Measurements from ENCODE around the gene USP47. TPM values are rescaled to one million over a fixed set of nuclear protein-coding genes. Genes with fewer than 3 reads are reported as not detected.
A peak's percentile ranks its signal among the peaks of the same experiment; 100 is the strongest.

USP47 gene
- polyA plus RNA-seq, 1 donor from 2014 or later: 34.5 TPM

DNA sequence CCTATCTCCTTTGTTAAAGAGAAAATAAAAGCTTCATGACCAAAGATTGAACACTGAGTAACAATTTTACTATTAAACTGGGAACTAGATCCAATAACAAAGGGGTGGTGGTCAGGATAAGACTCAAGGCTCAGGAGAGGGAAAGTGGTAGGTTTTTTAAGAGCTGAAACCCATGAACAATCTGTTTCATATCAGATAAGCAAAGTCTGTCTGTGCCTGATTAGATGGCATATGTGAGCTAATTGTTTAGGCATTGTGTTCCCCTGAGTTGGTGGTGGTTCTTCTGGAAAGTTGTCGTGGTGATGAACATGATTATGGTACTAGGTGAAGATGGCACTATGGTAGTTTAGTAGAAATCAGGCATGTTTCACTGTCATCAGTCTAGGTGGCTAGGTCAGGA, 24.4 kb downstream of the USP47 start:
- H3K4me1 Mint-ChIP-seq: peaks cover 40 to 60% (median 51%) of the 10 kb centered on the region in 3 donors
- peaks cover 0 to 2% (median 0%) of the 10 kb centered on the region in 3 donors for H3K9me3 Mint-ChIP-seq
- H3K4me3 Mint-ChIP-seq: peak overlapping the region in 1 of 4 donors; percentile 19
- no peaks in the 10 kb centered on the region for H3K27me3 Mint-ChIP-seq
- H3K27ac Mint-ChIP-seq: no peak overlapping the region
- peaks cover 2% of the 10 kb centered on the region for H3K36me3 Mint-ChIP-seq

DNA sequence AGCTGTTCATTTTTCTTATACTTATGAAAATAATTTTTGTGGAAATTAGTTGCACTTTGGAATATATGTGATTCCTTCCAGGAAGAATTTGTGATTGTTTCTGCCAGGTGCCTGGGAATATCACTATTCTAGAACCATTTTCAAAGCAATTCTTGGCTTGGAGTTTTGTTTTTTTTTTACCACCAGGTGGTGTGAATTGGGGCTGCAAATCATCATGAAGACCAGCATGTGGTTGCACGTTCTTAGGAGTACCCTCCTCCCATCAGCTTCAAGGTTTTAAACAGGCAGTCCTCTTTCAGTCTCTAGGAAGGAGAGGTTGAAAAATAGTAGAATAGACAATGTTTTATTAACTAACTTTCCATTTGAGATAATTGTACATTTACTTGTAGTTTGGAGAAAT, 25.9 kb downstream of the USP47 start:
- Mint-ChIP-seq H3K27me3 (no peaks in the 10 kb centered on the region), H3K36me3 (peaks cover 2% of the 10 kb centered on the region), H3K9me3 (peaks cover 0 to 2% (median 0%) of the 10 kb centered on the region in 3 donors), H3K27ac (no peak overlapping the region), H3K4me1 (peaks cover 50 to 64% (median 62%) of the 10 kb centered on the region in 3 donors), H3K4me3 (peak overlapping the region in 1 of 4 donors; percentile 20)

DNA sequence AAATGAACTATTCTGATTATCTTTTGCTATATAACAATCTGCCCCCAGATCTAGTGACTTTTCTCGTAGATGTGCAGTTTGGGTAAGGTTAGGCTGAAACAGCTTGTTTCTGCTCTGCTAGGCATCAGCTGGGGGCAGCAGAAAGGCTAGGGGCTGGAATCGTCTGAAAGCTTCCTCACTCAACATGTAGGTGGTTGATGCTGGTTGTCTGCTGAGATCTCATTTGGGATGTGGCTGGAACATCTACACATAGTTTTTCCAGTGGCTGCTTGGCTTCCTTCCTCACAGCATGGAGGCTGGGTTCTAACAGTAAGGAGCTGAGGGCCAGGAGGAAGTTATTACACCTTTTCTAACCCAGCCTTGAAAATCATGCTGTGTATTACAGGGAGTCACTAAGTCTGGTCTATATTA, 30.2 kb downstream of the USP47 start:
- Mint-ChIP-seq H3K4me1 (peaks cover 39 to 51% (median 41%) of the 10 kb centered on the region in 3 donors), H3K36me3 (peaks cover 2% of the 10 kb centered on the region), H3K27ac (peak overlapping the region in 1 of 3 donors; percentile 63)

DNA sequence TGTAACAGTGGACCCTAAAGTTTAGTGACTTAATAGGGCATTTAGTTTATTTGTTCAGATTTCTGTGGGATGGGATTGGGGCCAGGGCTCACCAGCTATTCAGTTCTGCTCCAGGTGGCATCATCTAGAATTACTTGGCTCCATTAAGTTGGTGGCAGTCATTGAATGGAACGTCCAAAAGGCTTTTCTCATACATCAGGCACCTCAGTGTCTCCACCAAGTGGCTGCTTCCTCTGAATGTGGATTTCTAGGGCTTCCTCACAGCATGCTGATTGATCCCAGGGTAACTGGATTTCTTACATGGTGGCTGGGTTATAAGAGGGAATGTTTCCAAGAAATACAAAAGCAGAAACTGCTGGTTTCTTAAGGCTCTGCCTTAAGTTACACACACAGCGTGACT, 34.7 kb downstream of the USP47 start:
- Mint-ChIP-seq H3K9me3 (no peaks in the 10 kb centered on the region), H3K27ac (no peak overlapping the region), H3K4me3 (no peak overlapping the region), H3K27me3 (no peaks in the 10 kb centered on the region), H3K36me3 (peaks cover 3% of the 10 kb centered on the region), H3K4me1 (peaks cover 12 to 31% (median 27%) of the 10 kb centered on the region in 3 donors)

More for the DNA sequence above, 30.2 kb downstream of the USP47 start:
- Mint-ChIP-seq H3K9me3 (no peaks in the 10 kb centered on the region), H3K4me3 (peak overlapping the region in 1 of 4 donors; percentile 58), H3K27me3 (no peaks in the 10 kb centered on the region)

GRCh38 chr11:11880179-11880578, 38.4 kb downstream of the USP47 start:
- Mint-ChIP-seq H3K4me1 (peaks cover 17 to 40% (median 35%) of the 10 kb centered on the region in 3 donors), H3K4me3 (no peak overlapping the region), H3K27me3 (no peaks in the 10 kb centered on the region), H3K27ac (no peak overlapping the region), H3K9me3 (no peaks in the 10 kb centered on the region), H3K36me3 (peaks cover 5% of the 10 kb centered on the region)

- Mint-ChIP-seq H3K27me3 (no peaks in the 10 kb centered on the region), H3K4me1 (peaks cover 15 to 33% (median 31%) of the 10 kb centered on the region in 3 donors), H3K27ac (no peak overlapping the region), H3K4me3 (no peak overlapping the region), H3K9me3 (no peaks in the 10 kb centered on the region), H3K36me3 (peaks cover 15% of the 10 kb centered on the region)
Measured at GRCh38 chr11:11882539-11882938, 40.8 kb downstream of the USP47 start.

DNA sequence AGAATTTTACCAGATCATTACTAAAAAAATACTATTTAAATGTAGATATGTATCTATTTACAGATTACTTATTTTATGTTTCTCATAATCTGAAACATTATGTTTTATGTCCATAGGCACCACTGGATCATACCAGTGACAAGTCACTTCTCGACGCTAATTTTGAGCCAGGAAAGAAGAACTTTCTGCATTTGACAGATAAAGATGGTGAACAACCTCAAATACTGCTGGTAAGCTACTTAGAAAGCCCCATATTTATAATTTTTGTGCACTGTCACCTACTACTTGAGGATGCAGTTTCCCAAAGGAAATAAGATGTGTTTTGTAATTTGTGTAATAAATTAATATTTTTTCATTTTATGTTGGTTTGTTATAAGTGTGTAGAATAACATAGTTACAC, 42.6 kb downstream of the USP47 start:
- H3K36me3 Mint-ChIP-seq: peaks cover 23% of the 10 kb centered on the region
- no peak overlapping the region for H3K4me3 Mint-ChIP-seq
- peaks cover 15 to 33% (median 22%) of the 10 kb centered on the region in 3 donors for H3K4me1 Mint-ChIP-seq
- no peaks in the 10 kb centered on the region for H3K27me3 Mint-ChIP-seq
- no peak overlapping the region for H3K27ac Mint-ChIP-seq
- H3K9me3 Mint-ChIP-seq: no peaks in the 10 kb centered on the region

GRCh38 chr11:11884774-11885481, 43.2 kb downstream of the USP47 start:
- Mint-ChIP-seq H3K27ac (peak overlapping the region in 2 of 3 donors; percentile 6 to 71), H3K36me3 (peaks cover 23% of the 10 kb centered on the region), H3K4me3 (peak overlapping the region in 2 of 4 donors; percentile 10 to 15), H3K27me3 (no peaks in the 10 kb centered on the region), H3K9me3 (no peaks in the 10 kb centered on the region), H3K4me1 (peaks cover 15 to 33% (median 20%) of the 10 kb centered on the region in 3 donors)

- Mint-ChIP-seq H3K27ac (no peak overlapping the region), H3K36me3 (peaks cover 4% of the 10 kb centered on the region), H3K4me1 (no peaks in the 10 kb centered on the region), H3K9me3 (peaks cover 0 to under 1% (median 0%) of the 10 kb centered on the region in 3 donors), H3K27me3 (no peaks in the 10 kb centered on the region), H3K4me3 (no peak overlapping the region)
Measured at GRCh38 chr11:11894486-11894885, 52.7 kb downstream of the USP47 start.

DNA sequence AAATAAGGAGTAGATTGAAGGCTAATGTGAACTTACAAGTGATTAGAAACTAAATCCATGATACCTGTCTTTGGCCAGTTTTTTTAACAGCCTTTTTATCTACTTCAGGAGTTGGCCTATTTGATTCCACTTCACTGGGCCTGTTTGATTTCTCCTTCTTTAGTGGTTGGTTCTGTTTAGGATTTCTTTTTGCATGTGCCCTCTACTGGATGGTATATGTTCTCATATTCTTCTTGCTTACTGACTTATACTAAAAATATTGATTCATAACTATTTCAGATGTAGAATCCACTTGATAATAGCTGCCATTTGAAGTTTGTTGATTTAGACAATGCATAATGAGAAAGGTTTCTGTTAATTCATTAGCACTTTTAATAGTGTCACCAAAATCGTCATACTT, 53.9 kb downstream of the USP47 start:
- no peak overlapping the region for H3K4me3 Mint-ChIP-seq
- no peak overlapping the region for H3K27ac Mint-ChIP-seq
- peaks cover 0 to 2% (median 0%) of the 10 kb centered on the region in 3 donors for H3K9me3 Mint-ChIP-seq
- H3K4me1 Mint-ChIP-seq: no peaks in the 10 kb centered on the region
- no peaks in the 10 kb centered on the region for H3K27me3 Mint-ChIP-seq
- peaks cover 3% of the 10 kb centered on the region for H3K36me3 Mint-ChIP-seq

DNA sequence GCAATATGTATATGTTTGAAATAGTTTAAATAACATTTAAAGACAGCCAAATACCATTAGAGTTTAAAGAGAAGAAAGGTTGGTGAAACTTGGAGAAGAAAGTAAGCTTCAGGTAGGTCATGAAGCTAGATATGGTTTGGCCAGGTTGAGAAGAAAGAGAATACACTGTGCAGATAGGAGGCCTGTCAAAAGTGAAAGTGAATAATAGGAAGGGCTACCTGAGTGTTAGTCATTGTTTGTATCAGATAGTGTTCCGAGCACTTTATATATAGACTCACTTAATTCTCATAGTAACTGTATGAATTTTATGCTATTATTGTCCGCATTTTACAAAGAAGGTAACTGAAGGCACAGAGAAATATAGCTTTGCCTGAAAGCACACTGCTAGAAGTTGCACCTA, 56.9 kb downstream of the USP47 start:
- H3K27ac Mint-ChIP-seq: no peak overlapping the region
- H3K4me1 Mint-ChIP-seq: no peaks in the 10 kb centered on the region
- H3K36me3 Mint-ChIP-seq: peaks cover 6% of the 10 kb centered on the region
- H3K9me3 Mint-ChIP-seq: peaks cover 0 to 2% (median 0%) of the 10 kb centered on the region in 3 donors
- no peaks in the 10 kb centered on the region for H3K27me3 Mint-ChIP-seq
- H3K4me3 Mint-ChIP-seq: no peak overlapping the region

DNA sequence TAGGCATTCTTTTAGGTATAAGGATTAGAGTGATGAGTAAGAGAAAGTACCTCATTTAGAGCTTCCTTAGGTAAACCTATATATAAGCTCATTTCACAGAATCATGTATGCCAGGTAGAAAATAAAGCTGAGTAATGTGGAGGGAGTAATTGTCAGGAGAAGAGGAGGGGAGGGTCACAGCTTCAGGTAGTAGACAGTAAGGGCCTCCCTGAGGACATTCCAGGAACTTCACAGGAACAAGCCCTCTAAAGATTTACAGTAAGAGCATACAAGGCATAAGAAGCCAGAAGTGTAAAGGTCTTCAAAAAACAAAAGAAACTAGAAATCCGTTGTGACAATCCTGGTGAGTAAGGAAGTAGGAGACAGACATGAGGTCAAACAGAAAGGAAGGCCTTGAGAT, 57.6 kb downstream of the USP47 start:
- H3K36me3 Mint-ChIP-seq: peaks cover 11% of the 10 kb centered on the region
- H3K4me3 Mint-ChIP-seq: no peak overlapping the region
- H3K27me3 Mint-ChIP-seq: no peaks in the 10 kb centered on the region
- no peaks in the 10 kb centered on the region for H3K4me1 Mint-ChIP-seq
- no peak overlapping the region for H3K27ac Mint-ChIP-seq
- H3K9me3 Mint-ChIP-seq: peaks cover 0 to 2% (median 0%) of the 10 kb centered on the region in 3 donors

- Mint-ChIP-seq H3K27ac (no peak overlapping the region), H3K36me3 (peaks cover 18% of the 10 kb centered on the region), H3K9me3 (peaks cover 0 to 2% (median 0%) of the 10 kb centered on the region in 3 donors), H3K27me3 (no peaks in the 10 kb centered on the region), H3K4me1 (no peaks in the 10 kb centered on the region), H3K4me3 (no peak overlapping the region)
Measured at GRCh38 chr11:11901929-11902328, 60.2 kb downstream of the USP47 start.

DNA sequence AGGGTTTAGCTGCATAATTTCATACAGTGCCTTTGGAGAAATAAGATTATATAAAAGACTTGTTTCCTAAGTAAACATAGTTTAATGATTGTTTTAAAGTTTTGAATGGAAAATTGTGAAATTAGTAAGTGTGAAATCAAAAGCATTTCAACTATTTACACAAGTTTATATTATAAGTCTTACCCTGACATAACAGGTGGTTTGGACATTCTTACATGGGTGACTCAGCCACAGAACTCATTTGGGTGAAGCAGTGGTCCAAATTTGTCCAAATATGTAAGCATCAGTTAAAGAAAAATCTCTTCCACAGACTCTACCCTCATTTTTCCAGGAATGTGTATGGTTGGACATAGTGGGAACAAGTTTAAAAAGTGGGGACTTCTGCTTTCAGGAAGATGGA, 68.0 kb downstream of the USP47 start:
- no peaks in the 10 kb centered on the region for H3K4me1 Mint-ChIP-seq
- peaks cover 9% of the 10 kb centered on the region for H3K36me3 Mint-ChIP-seq
- H3K27me3 Mint-ChIP-seq: no peaks in the 10 kb centered on the region
- peaks cover 0 to 1% (median 0%) of the 10 kb centered on the region in 3 donors for H3K9me3 Mint-ChIP-seq
- H3K4me3 Mint-ChIP-seq: no peak overlapping the region
- no peak overlapping the region for H3K27ac Mint-ChIP-seq

DNA sequence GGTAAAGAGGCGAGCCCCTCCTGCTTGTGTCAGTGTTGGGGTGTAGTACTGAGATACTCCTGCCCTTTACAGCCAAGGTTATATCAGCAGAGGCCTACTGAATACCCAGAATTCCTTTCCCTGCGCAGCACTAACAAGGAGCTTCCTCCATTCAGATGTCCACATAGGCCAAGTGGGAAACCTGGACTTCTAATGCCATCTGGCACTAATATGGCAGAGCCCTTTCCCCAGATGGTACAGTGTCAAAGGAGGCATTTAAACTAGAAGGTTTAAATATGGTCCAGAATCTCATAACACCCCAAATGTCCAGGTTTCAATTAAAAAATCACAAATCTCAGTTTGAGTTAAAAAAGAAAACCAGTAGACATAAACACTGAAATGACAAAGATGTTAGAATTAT, 68.8 kb downstream of the USP47 start:
- no peak overlapping the region for H3K27ac Mint-ChIP-seq
- peaks cover 5% of the 10 kb centered on the region for H3K36me3 Mint-ChIP-seq
- no peaks in the 10 kb centered on the region for H3K4me1 Mint-ChIP-seq
- no peaks in the 10 kb centered on the region for H3K27me3 Mint-ChIP-seq
- no peak overlapping the region for H3K4me3 Mint-ChIP-seq
- peaks cover 0 to 1% (median 0%) of the 10 kb centered on the region in 3 donors for H3K9me3 Mint-ChIP-seq

DNA sequence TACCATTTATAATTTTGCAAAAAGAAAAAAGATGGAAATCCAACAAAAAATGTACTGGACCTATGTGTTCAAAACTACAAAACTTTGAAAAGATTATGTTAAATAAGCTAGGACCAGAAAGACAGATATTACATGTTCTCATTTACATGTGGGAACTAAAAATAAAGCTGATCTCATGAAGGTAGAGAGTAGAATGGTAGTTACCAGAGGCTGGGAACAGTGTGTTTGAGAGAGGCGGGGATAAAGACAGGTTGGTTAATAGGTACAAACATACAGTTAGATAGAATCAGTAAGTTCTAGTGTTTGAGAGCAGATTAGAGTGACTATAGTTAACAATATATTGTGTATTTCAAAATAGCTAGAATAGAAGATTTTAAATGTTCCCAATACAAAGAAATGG, 71.6 kb downstream of the USP47 start:
- Mint-ChIP-seq H3K4me3 (no peak overlapping the region), H3K27ac (no peak overlapping the region), H3K4me1 (no peaks in the 10 kb centered on the region), H3K9me3 (peaks cover 0 to 1% (median 0%) of the 10 kb centered on the region in 3 donors), H3K36me3 (peaks cover 3% of the 10 kb centered on the region), H3K27me3 (no peaks in the 10 kb centered on the region)
